WTC11 (cell line): ENCODE measurements around the gene DNAH17. TPM values are rescaled to one million over a fixed set of nuclear protein-coding genes. Genes with fewer than 3 reads are reported as not detected.

Experiments used
- ATAC-seq: fragments of 200-7000 bp; cut with Tn5 transposase; 2 replicates; pipeline ENCODE4 v1.10.0; 2021; ENCODE audit warnings: mild to moderate bottlenecking, moderate library complexity
- CTCF ChIA-PET: fragments of 300-600 bp; sonication (Branson Sonifier 250); formaldehyde crosslinking; loops from one replicate; lab custom pipeline; 2021; ENCODE audit warnings: antibody characterized with exemption; lab: Charles Lee
- POLR2A ChIA-PET: fragments of 350-600 bp; sonication (Branson Sonifier 250); formaldehyde crosslinking; loops from one replicate; lab custom pipeline; 2021; ENCODE audit warnings: antibody characterized with exemption; lab: Charles Lee
- DNase-seq: peaks from one replicate; pipeline ENCODE4 v3.0.0; 2021; ENCODE audit warnings: low spot score
- H3K27ac Mint-ChIP-seq: 2 replicates; pipeline ENCODE4 v1.8.0; 2021; ENCODE audit warnings: mixed read lengths
- H3K27me3 Mint-ChIP-seq: 2 replicates; pipeline ENCODE4 v1.8.0; 2021; ENCODE audit warnings: low read depth, mild to moderate bottlenecking, moderate library complexity, mixed read lengths
- H3K36me3 Mint-ChIP-seq: 2 replicates; pipeline ENCODE4 v1.8.0; 2021; ENCODE audit warnings: mixed read lengths
- H3K4me1 Mint-ChIP-seq: 2 replicates; pipeline ENCODE4 v1.8.0; 2022; ENCODE audit warnings: mixed read lengths
- H3K4me3 Mint-ChIP-seq: 2 replicates; pipeline ENCODE4 v1.8.0; 2021; ENCODE audit warnings: mild to moderate bottlenecking, moderate library complexity, mixed read lengths
- H3K9me3 Mint-ChIP-seq: 2 replicates; pipeline ENCODE4 v1.8.0; 2021; ENCODE audit warnings: mixed read lengths
- CBFB ChIP-seq: sonication (generic); formaldehyde crosslinking; IDR thresholded peaks from 2 replicates; pipeline ENCODE4 v1.8.1; 2022; ENCODE audit warnings: mild to moderate bottlenecking, low read depth, missing genetic modification reagents
- CREB1 ChIP-seq: sonication (generic); formaldehyde crosslinking; IDR thresholded peaks from 2 replicates; pipeline ENCODE4 v1.8.0; 2023; ENCODE audit warnings: mild to moderate bottlenecking, missing genetic modification reagents
- E2F4 ChIP-seq: sonication (generic); formaldehyde crosslinking; IDR thresholded peaks from 2 replicates; pipeline ENCODE4 v1.8.1; 2022; ENCODE audit warnings: low read depth, mild to moderate bottlenecking, moderate library complexity, missing genetic modification reagents, borderline replicate concordance
- EMX1 ChIP-seq: fragments of 250-450 bp; sonication (Bioruptor Pico); IDR thresholded peaks from 2 replicates; pipeline ENCODE4 v1.8.0; 2021; ENCODE audit warnings: mild to moderate bottlenecking
- FOXK1 ChIP-seq: sonication (generic); formaldehyde crosslinking; IDR thresholded peaks from 2 replicates; pipeline ENCODE4 v1.8.0; 2022; ENCODE audit warnings: mild to moderate bottlenecking, moderate library complexity, missing genetic modification reagents
- GRHL2 ChIP-seq: fragments of 250-450 bp; sonication (Bioruptor Pico); IDR thresholded peaks from 2 replicates; pipeline ENCODE4 v1.8.0; 2022; ENCODE audit warnings: mild to moderate bottlenecking, moderate library complexity; ENCODE audit not compliant: insufficient replicate concordance, severe bottlenecking
- GTF2I ChIP-seq: fragments of 250-450 bp; sonication (Bioruptor Pico); conservative IDR thresholded peaks from 2 replicates; pipeline ENCODE4 v1.4.0; 2021; ENCODE audit warnings: mild to moderate bottlenecking
- HMGA2 ChIP-seq: fragments of 250-450 bp; sonication (Bioruptor Pico); IDR thresholded peaks from 2 replicates; pipeline ENCODE4 v1.4.0; 2021; ENCODE audit warnings: mild to moderate bottlenecking, moderate library complexity
- IRF2 ChIP-seq: sonication (generic); formaldehyde crosslinking; IDR thresholded peaks from 2 replicates; pipeline ENCODE4 v1.8.0; 2022; ENCODE audit warnings: low read depth, missing genetic modification reagents, borderline replicate concordance
- JAZF1 ChIP-seq: fragments of 250-450 bp; sonication (Bioruptor Pico); IDR thresholded peaks from 2 replicates; pipeline ENCODE4 v1.9.0; 2021; ENCODE audit warnings: moderate library complexity, mild to moderate bottlenecking, inconsistent platforms
- MLX ChIP-seq: sonication (generic); formaldehyde crosslinking; IDR thresholded peaks from 2 replicates; pipeline ENCODE4 v1.8.1; 2023; ENCODE audit warnings: mild to moderate bottlenecking, missing genetic modification reagents, moderate library complexity
- OVOL2 ChIP-seq: fragments of 250-450 bp; sonication (Bioruptor Pico); IDR thresholded peaks from 2 replicates; pipeline ENCODE4 v1.9.0; 2021; ENCODE audit warnings: mild to moderate bottlenecking, borderline replicate concordance
- RORB ChIP-seq: fragments of 250-450 bp; sonication (Bioruptor Pico); IDR thresholded peaks from 2 replicates; pipeline ENCODE4 v1.9.0; 2021; ENCODE audit warnings: mild to moderate bottlenecking
- SMAD4 ChIP-seq: sonication (generic); formaldehyde crosslinking; IDR thresholded peaks from 2 replicates; pipeline ENCODE4 v1.8.0; 2022; ENCODE audit warnings: mild to moderate bottlenecking, missing genetic modification reagents
- TP53 ChIP-seq: sonication (generic); formaldehyde crosslinking; IDR thresholded peaks from 2 replicates; pipeline ENCODE4 v1.8.1; 2023; ENCODE audit warnings: mild to moderate bottlenecking, missing genetic modification reagents
- USF1 ChIP-seq: sonication (generic); formaldehyde crosslinking; IDR thresholded peaks from 2 replicates; pipeline ENCODE4 v1.8.0; 2022; ENCODE audit warnings: mild to moderate bottlenecking, missing genetic modification reagents
- ZNF138 ChIP-seq: sonication (generic); formaldehyde crosslinking; conservative IDR thresholded peaks from 2 replicates; pipeline ENCODE4 v1.8.1; 2022; ENCODE audit warnings: mild to moderate bottlenecking, moderate library complexity, missing genetic modification reagents
- ZNF263 ChIP-seq: sonication (generic); formaldehyde crosslinking; IDR thresholded peaks from 2 replicates; pipeline ENCODE4 v1.8.1; 2022; ENCODE audit warnings: low read depth, mild to moderate bottlenecking, moderate library complexity, missing genetic modification reagents
- ZNF396 ChIP-seq: fragments of 250-450 bp; sonication (Bioruptor Pico); IDR thresholded peaks from 2 replicates; pipeline ENCODE4 v1.8.0; 2021; ENCODE audit warnings: mild to moderate bottlenecking, moderate library complexity, borderline replicate concordance
- ZNF416 ChIP-seq: fragments of 250-450 bp; sonication (Bioruptor Pico); IDR thresholded peaks from 2 replicates; pipeline ENCODE4 v1.9.0; 2021; ENCODE audit warnings: mild to moderate bottlenecking, inconsistent platforms
- ZNF423 ChIP-seq: fragments of 250-450 bp; sonication (Bioruptor Pico); IDR thresholded peaks from 2 replicates; pipeline ENCODE4 v2.1.2; 2022; ENCODE audit warnings: mild to moderate bottlenecking, moderate library complexity
- total RNA-seq: library from RNA; stranded (reverse); gene quantifications from 3 replicates; pipeline ENCODE4 v1.2.3, GENCODE V29; 2021
- TF ChIP-seq, protein P1 (sequence below): sonication (generic); formaldehyde crosslinking; IDR thresholded peaks from 2 replicates; pipeline ENCODE4 v1.8.0; 2022; ENCODE audit warnings: mild to moderate bottlenecking, missing genetic modification reagents
- TF ChIP-seq, protein P2 (sequence below): fragments of 250-450 bp; sonication (Bioruptor Pico); IDR thresholded peaks from 2 replicates; pipeline ENCODE4 v1.8.0; 2021; ENCODE audit warnings: mild to moderate bottlenecking
- TF ChIP-seq, protein P3 (sequence below): sonication (generic); formaldehyde crosslinking; IDR thresholded peaks from 2 replicates; pipeline ENCODE4 v1.8.0; 2022; ENCODE audit warnings: missing genetic modification reagents

Gene DNAH17
- total RNA-seq, 1 experiment from 2014 or later, result 0.87 TPM

GRCh38 chr17:78490156-78490555 is 87.0 kb downstream of the DNAH17 start:
- Mint-ChIP-seq H3K4me1 (peaks cover 1% of the 10 kb centered on the region; the same call in 1 of the 2 replicates), H3K4me3 (no peak overlapping the region), H3K36me3 (no peaks in the 10 kb centered on the region), H3K27ac (no peak overlapping the region)
- ChIA-PET CTCF (interaction anchor here (1.4 to 1.5 kb wide), 2 partner anchors 9 to 70 kb away, joined by 5 to 6 read pairs; no protein-coding TSS in a partner anchor), POLR2A (no interaction called here)
- ATAC-seq (no peak), DNase-seq (no peak)
- no peak for TF ChIP-seq RORB (CRISPR knock-in tag)
- no peak for TF ChIP-seq CBFB (CRISPR knock-in tag)
- TF ChIP-seq ZNF416, result no peak
- TF ChIP-seq MLX (CRISPR knock-in tag), result no peak
- TF ChIP-seq JAZF1 (CRISPR knock-in tag), result no peak
- no peak for TF ChIP-seq TP53 (CRISPR knock-in tag)
- no peak for TF ChIP-seq USF1 (CRISPR knock-in tag)
- TF ChIP-seq ZNF396, result no peak
- TF ChIP-seq HMGA2 (CRISPR knock-in tag), result no peak
- no peak for TF ChIP-seq IRF2 (CRISPR knock-in tag)
- TF ChIP-seq FOXK1 (CRISPR knock-in tag), result no peak
- no peak for TF ChIP-seq EMX1 (CRISPR knock-in tag)
- no peak for TF ChIP-seq CREB1 (CRISPR knock-in tag)
- TF ChIP-seq ZNF138, result no peak
- TF ChIP-seq, all 79 proteins: peak for 0
- Mint-ChIP-seq H3K9me3 (no peaks in the 10 kb centered on the region), H3K27me3 (peaks cover 16% of the 10 kb centered on the region)

GRCh38 chr17:78488867-78489634 is 88.1 kb downstream of the DNAH17 start:
- Mint-ChIP-seq H3K9me3 (no peaks in the 10 kb centered on the region), H3K27me3 (peaks cover 9% of the 10 kb centered on the region), H3K4me3 (no peak overlapping the region), H3K36me3 (no peaks in the 10 kb centered on the region), H3K4me1 (peaks cover 7% of the 10 kb centered on the region), H3K27ac (no peak overlapping the region)
- POLR2A ChIA-PET, result no interaction called here
- CTCF ChIA-PET, result interaction anchor here (0.6 to 1.5 kb wide), 8 partner anchors 8 to 165 kb away, joined by 3 to 6 read pairs (median 4); no protein-coding TSS in a partner anchor
- ATAC-seq (no peak), DNase-seq (no peak)
- no peak for TF ChIP-seq GTF2I (CRISPR knock-in tag)
- TF ChIP-seq, protein P1, sequence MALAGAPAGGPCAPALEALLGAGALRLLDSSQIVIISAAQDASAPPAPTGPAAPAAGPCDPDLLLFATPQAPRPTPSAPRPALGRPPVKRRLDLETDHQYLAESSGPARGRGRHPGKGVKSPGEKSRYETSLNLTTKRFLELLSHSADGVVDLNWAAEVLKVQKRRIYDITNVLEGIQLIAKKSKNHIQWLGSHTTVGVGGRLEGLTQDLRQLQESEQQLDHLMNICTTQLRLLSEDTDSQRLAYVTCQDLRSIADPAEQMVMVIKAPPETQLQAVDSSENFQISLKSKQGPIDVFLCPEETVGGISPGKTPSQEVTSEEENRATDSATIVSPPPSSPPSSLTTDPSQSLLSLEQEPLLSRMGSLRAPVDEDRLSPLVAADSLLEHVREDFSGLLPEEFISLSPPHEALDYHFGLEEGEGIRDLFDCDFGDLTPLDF, result no peak
- no peak for TF ChIP-seq EMX1 (CRISPR knock-in tag)
- TF ChIP-seq OVOL2 (CRISPR knock-in tag), result no peak
- TF ChIP-seq ZNF423, result no peak
- TF ChIP-seq, protein P2, sequence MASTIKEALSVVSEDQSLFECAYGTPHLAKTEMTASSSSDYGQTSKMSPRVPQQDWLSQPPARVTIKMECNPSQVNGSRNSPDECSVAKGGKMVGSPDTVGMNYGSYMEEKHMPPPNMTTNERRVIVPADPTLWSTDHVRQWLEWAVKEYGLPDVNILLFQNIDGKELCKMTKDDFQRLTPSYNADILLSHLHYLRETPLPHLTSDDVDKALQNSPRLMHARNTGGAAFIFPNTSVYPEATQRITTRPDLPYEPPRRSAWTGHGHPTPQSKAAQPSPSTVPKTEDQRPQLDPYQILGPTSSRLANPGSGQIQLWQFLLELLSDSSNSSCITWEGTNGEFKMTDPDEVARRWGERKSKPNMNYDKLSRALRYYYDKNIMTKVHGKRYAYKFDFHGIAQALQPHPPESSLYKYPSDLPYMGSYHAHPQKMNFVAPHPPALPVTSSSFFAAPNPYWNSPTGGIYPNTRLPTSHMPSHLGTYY (CRISPR knock-in tag), result no peak
- TF ChIP-seq, protein P3, sequence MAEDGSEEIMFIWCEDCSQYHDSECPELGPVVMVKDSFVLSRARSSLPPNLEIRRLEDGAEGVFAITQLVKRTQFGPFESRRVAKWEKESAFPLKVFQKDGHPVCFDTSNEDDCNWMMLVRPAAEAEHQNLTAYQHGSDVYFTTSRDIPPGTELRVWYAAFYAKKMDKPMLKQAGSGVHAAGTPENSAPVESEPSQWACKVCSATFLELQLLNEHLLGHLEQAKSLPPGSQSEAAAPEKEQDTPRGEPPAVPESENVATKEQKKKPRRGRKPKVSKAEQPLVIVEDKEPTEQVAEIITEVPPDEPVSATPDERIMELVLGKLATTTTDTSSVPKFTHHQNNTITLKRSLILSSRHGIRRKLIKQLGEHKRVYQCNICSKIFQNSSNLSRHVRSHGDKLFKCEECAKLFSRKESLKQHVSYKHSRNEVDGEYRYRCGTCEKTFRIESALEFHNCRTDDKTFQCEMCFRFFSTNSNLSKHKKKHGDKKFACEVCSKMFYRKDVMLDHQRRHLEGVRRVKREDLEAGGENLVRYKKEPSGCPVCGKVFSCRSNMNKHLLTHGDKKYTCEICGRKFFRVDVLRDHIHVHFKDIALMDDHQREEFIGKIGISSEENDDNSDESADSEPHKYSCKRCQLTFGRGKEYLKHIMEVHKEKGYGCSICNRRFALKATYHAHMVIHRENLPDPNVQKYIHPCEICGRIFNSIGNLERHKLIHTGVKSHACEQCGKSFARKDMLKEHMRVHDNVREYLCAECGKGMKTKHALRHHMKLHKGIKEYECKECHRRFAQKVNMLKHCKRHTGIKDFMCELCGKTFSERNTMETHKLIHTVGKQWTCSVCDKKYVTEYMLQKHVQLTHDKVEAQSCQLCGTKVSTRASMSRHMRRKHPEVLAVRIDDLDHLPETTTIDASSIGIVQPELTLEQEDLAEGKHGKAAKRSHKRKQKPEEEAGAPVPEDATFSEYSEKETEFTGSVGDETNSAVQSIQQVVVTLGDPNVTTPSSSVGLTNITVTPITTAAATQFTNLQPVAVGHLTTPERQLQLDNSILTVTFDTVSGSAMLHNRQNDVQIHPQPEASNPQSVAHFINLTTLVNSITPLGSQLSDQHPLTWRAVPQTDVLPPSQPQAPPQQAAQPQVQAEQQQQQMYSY (CRISPR knock-in tag), result no peak
- no peak for TF ChIP-seq E2F4 (CRISPR knock-in tag)
- no peak for TF ChIP-seq ZNF263 (CRISPR knock-in tag)
- no peak for TF ChIP-seq USF1 (CRISPR knock-in tag)
- TF ChIP-seq SMAD4, result no peak
- no peak for TF ChIP-seq GRHL2 (CRISPR knock-in tag)
